Measurements from ENCODE around the gene RASSF1. TPM values are rescaled to one million over a fixed set of nuclear protein-coding genes. Genes with fewer than 3 reads are reported as not detected.

Gene RASSF1
- total RNA-seq, 1 experiment from 2014 or later = 32.0 TPM

DNA sequence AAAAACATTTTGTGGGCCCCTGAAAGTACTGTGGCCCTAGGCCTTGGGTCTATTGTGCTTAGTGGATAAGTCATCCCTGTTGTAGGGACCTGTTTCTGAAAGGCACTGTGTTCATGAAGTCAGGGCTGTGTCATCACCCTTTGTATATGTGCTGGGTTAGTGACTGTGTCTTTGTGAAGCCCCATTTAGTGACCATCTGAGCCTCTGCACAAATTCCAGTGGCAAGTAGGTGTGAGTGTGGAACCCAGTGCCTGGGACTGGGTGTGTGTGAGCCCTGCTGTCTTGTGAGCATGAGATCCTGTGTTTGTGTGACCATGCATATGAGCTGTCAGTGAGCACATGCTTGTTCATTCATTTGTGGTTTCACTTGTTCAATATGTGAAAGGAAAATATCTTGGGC is 36.0 kb downstream of the RASSF1 start:
- TF ChIP-seq, protein P1, sequence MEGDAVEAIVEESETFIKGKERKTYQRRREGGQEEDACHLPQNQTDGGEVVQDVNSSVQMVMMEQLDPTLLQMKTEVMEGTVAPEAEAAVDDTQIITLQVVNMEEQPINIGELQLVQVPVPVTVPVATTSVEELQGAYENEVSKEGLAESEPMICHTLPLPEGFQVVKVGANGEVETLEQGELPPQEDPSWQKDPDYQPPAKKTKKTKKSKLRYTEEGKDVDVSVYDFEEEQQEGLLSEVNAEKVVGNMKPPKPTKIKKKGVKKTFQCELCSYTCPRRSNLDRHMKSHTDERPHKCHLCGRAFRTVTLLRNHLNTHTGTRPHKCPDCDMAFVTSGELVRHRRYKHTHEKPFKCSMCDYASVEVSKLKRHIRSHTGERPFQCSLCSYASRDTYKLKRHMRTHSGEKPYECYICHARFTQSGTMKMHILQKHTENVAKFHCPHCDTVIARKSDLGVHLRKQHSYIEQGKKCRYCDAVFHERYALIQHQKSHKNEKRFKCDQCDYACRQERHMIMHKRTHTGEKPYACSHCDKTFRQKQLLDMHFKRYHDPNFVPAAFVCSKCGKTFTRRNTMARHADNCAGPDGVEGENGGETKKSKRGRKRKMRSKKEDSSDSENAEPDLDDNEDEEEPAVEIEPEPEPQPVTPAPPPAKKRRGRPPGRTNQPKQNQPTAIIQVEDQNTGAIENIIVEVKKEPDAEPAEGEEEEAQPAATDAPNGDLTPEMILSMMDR (IDR thresholded peaks at IDR 0.05; ENCODE audit: unreplicated experiment) = no peak
- BruUV-seq (replicated peaks) = no TSS peak
- H3K9me3 Mint-ChIP-seq (ENCODE audit: unreplicated experiment) = no peaks in the 10 kb centered on the region
- no peak overlapping the region for H3K4me3 Mint-ChIP-seq (ENCODE audit: unreplicated experiment)
- no peaks in the 10 kb centered on the region for H3K36me3 Mint-ChIP-seq (ENCODE audit: insufficient read depth, unreplicated experiment)
- no peaks in the 10 kb centered on the region for H3K27me3 Mint-ChIP-seq (ENCODE audit: insufficient read depth, unreplicated experiment)
- no peak for DNase-seq (ENCODE audit: unreplicated experiment)
- H3K4me1 Mint-ChIP-seq (ENCODE audit: insufficient read depth, unreplicated experiment) = peaks cover 1% of the 10 kb centered on the region
- CTCF ChIA-PET = no interaction called here
- intact Hi-C loops (cut with micrococcal nuclease) = no loop called here
- POLR2A ChIA-PET = interaction anchor here (0.7 to 1.6 kb wide), 3 partner anchors 13 to 57 kb away, joined by 4 to 5 read pairs (median 5); partner anchors contain the start of gene TUSC2
- no peak overlapping the region for H3K27ac Mint-ChIP-seq (ENCODE audit: low read depth, unreplicated experiment)

DNA sequence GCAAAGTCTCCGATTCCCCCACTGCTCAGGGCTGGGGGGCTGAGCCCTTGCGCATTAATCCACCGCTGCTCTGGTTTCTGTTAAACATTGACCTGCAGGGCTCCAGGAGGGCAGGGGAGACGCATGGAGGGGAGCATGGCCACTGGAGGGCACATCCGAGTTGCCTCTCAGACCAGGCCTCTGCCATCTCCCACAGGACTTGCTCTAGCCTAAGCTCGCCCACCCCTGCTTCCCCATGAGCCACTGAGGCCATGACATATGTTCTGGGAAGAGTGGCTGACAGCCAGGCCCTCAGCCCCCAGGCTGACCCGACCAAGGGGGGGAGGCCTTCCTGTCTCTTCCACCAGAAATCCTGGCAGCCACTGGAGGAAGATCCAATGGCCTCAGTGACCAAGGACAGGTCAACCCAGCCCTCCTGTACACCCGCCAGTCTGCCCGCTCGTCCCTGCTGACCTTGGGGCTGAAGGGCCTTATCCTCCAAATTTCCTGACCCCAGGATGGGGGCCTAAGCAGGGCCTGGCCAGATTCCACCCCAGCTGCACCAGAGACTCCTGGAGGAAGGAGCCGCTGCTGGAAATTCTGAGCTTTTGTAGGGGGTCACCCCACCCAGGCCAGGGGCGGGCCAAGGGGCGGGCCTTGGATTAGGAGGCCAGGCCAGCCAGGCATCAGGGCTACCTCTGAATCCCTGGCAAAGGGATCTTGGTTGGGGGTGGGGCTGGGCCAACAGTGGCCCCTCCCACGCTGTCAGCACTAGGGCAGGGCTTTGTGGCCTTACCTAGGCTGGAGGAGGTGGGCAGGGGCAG is 37.4 kb downstream of the RASSF1 start, which contains the start of gene HYAL1:
Gene HYAL1 (minus strand): TSS at position 562 of the 803 bp plus-strand sequence. CDS start 618 bp downstream, outside the sequence.
- POLR2A ChIA-PET = interaction anchor here (0.7 kb wide), 1 partner anchor 240 kb away, joined by 3 read pairs; no protein-coding TSS in a partner anchor
- H3K4me1 Mint-ChIP-seq (ENCODE audit: insufficient read depth, unreplicated experiment) = peaks cover 2% of the 10 kb centered on the region
- no peaks in the 10 kb centered on the region for H3K9me3 Mint-ChIP-seq (ENCODE audit: unreplicated experiment)
- BruUV-seq (replicated peaks) = no TSS peak
- no peaks in the 10 kb centered on the region for H3K27me3 Mint-ChIP-seq (ENCODE audit: insufficient read depth, unreplicated experiment)
- CTCF ChIA-PET = interaction anchor here (1.9 kb wide), 1 partner anchor 21 kb away, joined by 12 read pairs; no protein-coding TSS in a partner anchor
- no peak within 1 kb of the TSS for H3K4me3 Mint-ChIP-seq (ENCODE audit: unreplicated experiment)
- no peaks in the 10 kb centered on the region for H3K36me3 Mint-ChIP-seq (ENCODE audit: insufficient read depth, unreplicated experiment)
- no peak within 1 kb of the TSS for H3K27ac Mint-ChIP-seq (ENCODE audit: low read depth, unreplicated experiment)
- peak; percentile 30 for DNase-seq (ENCODE audit: unreplicated experiment)
- TF ChIP-seq, protein P1 (IDR thresholded peaks at IDR 0.05; ENCODE audit: unreplicated experiment) = no peak
- intact Hi-C loops (cut with micrococcal nuclease) = no loop called here

DNA sequence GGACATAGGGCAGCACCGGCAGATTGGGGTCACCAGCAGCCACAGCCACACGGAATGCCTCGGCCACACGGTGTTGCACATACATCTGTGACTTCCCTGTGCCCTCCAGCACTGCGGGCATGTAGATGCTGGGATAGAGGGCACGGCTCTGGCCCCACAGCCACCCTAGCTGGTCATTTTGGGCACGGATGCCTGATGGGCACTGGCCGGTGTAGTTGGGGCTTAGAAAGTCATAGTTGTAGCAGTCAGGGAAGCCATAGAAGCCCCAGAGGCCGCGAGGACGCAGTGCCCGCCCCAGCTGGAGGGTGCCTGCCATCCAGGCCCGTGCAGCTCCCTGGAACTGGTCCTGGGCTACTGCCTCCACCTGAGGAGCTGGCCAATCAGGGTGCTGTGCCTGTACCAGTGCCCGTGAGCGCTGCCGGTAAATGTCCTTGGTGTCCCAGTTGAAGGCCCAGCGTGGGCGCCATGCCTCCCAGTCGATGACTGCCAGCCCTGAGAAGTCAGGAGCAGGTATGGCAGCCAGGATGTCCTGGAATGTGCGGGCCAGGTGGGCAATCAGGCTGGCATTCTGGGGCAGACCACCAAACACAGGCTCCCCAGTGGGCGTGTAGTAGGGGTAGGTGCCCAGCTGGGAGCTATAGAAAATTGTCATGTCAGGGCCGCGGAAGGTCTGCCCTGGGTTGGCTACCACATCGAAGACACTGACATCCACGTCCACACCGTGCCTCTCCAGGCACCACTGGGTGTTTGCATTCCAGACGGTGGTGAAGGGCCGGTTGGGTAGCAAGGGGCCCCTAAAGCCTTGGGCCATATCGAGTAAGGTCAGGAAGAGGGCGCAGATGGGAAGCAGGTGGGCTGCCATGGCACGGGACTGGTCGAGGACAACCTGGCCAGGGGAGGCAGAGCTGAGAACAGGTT is 38.3 kb downstream of the RASSF1 start:
- intact Hi-C loops (cut with micrococcal nuclease) = no loop called here
- ChIA-PET CTCF (interaction anchor here (0.5 to 1.9 kb wide), 4 partner anchors 19 to 110 kb away, joined by 3 to 12 read pairs (median 4); partner anchors contain the start of gene HYAL2), POLR2A (interaction anchor here (0.7 to 1.4 kb wide), 2 partner anchors 22 to 34 kb away, joined by 3 read pairs; no protein-coding TSS in a partner anchor)
- no peaks in the 10 kb centered on the region for H3K9me3 Mint-ChIP-seq (ENCODE audit: unreplicated experiment)
- no peak for DNase-seq (ENCODE audit: unreplicated experiment)
- no peak overlapping the region for H3K4me3 Mint-ChIP-seq (ENCODE audit: unreplicated experiment)
- no peaks in the 10 kb centered on the region for H3K36me3 Mint-ChIP-seq (ENCODE audit: insufficient read depth, unreplicated experiment)
- no peaks in the 10 kb centered on the region for H3K27me3 Mint-ChIP-seq (ENCODE audit: insufficient read depth, unreplicated experiment)
- no peak overlapping the region for H3K27ac Mint-ChIP-seq (ENCODE audit: low read depth, unreplicated experiment)
- TF ChIP-seq, protein P1 (IDR thresholded peaks at IDR 0.05; ENCODE audit: unreplicated experiment) = no peak
- peaks cover 7% of the 10 kb centered on the region for H3K4me1 Mint-ChIP-seq (ENCODE audit: insufficient read depth, unreplicated experiment)
- BruUV-seq (replicated peaks) = no TSS peak

Measured in MCF 10A (cell line).